H9 (cell line): ENCODE data around the gene ABCA4. TPM values are rescaled to one million over a fixed set of nuclear protein-coding genes. Genes with fewer than 3 reads are reported as not detected.

Experiments used
- DNase-seq: peaks from one replicate; pipeline ENCODE4 v3.0.0-alpha.2; 2017
- H2AFZ ChIP-seq: one replicate; pipeline ENCODE4 v1.6.1; 2013; ENCODE audit warnings: mild to moderate bottlenecking, low read length, control low read depth, moderate library complexity
- H2AK5ac ChIP-seq: 2 replicates; pipeline ENCODE4 v1.6.1; 2013; ENCODE audit warnings: low read length, control low read depth, mixed read lengths; ENCODE audit not compliant: insufficient read length
- H2BK120ac ChIP-seq: one replicate; pipeline ENCODE4 v1.6.1; 2013; ENCODE audit warnings: low read depth, mild to moderate bottlenecking, low read length, control low read depth, inconsistent platforms; ENCODE audit not compliant: poor library complexity, severe bottlenecking
- H2BK12ac ChIP-seq: 2 replicates; pipeline ENCODE4 v1.6.1; 2013; ENCODE audit warnings: low read length, control low read depth, mixed read lengths, low read depth; ENCODE audit not compliant: insufficient read length
- H2BK15ac ChIP-seq: 2 replicates; pipeline ENCODE4 v1.6.1; 2013; ENCODE audit warnings: low read depth, low read length, control low read depth
- H2BK20ac ChIP-seq: one replicate; pipeline ENCODE4 v1.6.1; 2013; ENCODE audit warnings: low read depth, mild to moderate bottlenecking, low read length, control low read depth, inconsistent platforms; ENCODE audit not compliant: poor library complexity, severe bottlenecking
- H2BK5ac ChIP-seq: 2 replicates; pipeline ENCODE4 v1.6.1; 2013; ENCODE audit warnings: low read length, control low read depth, mixed read lengths; ENCODE audit not compliant: insufficient read length
- H3K14ac ChIP-seq: 2 replicates; pipeline ENCODE4 v1.6.1; 2013; ENCODE audit warnings: low read length, control low read depth; ENCODE audit not compliant: insufficient read depth
- H3K18ac ChIP-seq: 2 replicates; pipeline ENCODE4 v1.6.1; 2013; ENCODE audit warnings: low read depth, mild to moderate bottlenecking, mixed read lengths, low read length, control low read depth; ENCODE audit not compliant: insufficient read length
- H3K23ac ChIP-seq: 2 replicates; pipeline ENCODE4 v1.6.1; 2013; ENCODE audit warnings: low read length, control low read depth, mixed read lengths, low read depth; ENCODE audit not compliant: insufficient read length
- H3K23me2 ChIP-seq: 2 replicates; pipeline ENCODE4 v1.6.1; 2013; ENCODE audit warnings: low read depth, mild to moderate bottlenecking, mixed read lengths, low read length, control low read depth; ENCODE audit not compliant: insufficient read length, poor library complexity, severe bottlenecking
- H3K27ac ChIP-seq: 2 replicates; pipeline ENCODE4 v1.5.1; 2013; ENCODE audit warnings: low read length, control low read depth, mixed read lengths, low read depth; ENCODE audit not compliant: insufficient read length
- H3K27me3 ChIP-seq: 2 replicates; pipeline ENCODE4 v1.6.1; 2013; ENCODE audit warnings: low read length, control low read depth, inconsistent platforms; ENCODE audit not compliant: insufficient read depth
- H3K4ac ChIP-seq: 2 replicates; pipeline ENCODE4 v1.6.1; 2013; ENCODE audit warnings: low read depth, mild to moderate bottlenecking, control low read depth, inconsistent platforms, low read length, moderate library complexity
- H3K4me1 ChIP-seq: 2 replicates; pipeline ENCODE4 v1.6.1; 2013; ENCODE audit warnings: low read length, control low read depth, inconsistent platforms; ENCODE audit not compliant: insufficient read depth
- H3K4me2 ChIP-seq: 2 replicates; pipeline ENCODE4 v1.6.1; 2013; ENCODE audit warnings: low read length, control low read depth, mixed read lengths; ENCODE audit not compliant: insufficient read length, insufficient read depth
- H3K56ac ChIP-seq: 2 replicates; pipeline ENCODE4 v1.6.1; 2013; ENCODE audit warnings: low read depth, mild to moderate bottlenecking, mixed read lengths, low read length, control low read depth; ENCODE audit not compliant: insufficient read length
- H3K79me1 ChIP-seq: 2 replicates; pipeline ENCODE4 v1.6.1; 2013; ENCODE audit warnings: low read depth, mild to moderate bottlenecking, moderate library complexity, low read length, control low read depth, inconsistent platforms; ENCODE audit not compliant: insufficient read depth, poor library complexity, severe bottlenecking
- H3K79me2 ChIP-seq: 2 replicates; pipeline ENCODE4 v1.6.1; 2013; ENCODE audit warnings: low read length, control low read depth, inconsistent platforms; ENCODE audit not compliant: insufficient read depth
- H3K9ac ChIP-seq: 2 replicates; pipeline ENCODE4 v1.6.1; 2013; ENCODE audit warnings: low read length, control low read depth, mixed read lengths; ENCODE audit not compliant: insufficient read length; ENCODE audit errors: extremely low read depth
- H3K9me3 ChIP-seq: one replicate; pipeline ENCODE4 v1.6.1; 2013; ENCODE audit warnings: low read depth, low read length, inconsistent platforms; ENCODE audit not compliant: control insufficient read depth
- H3T11ph ChIP-seq: one replicate; pipeline ENCODE4 v1.6.1; 2013; ENCODE audit warnings: mild to moderate bottlenecking, low read length, control low read depth, inconsistent platforms
- H4K20me1 ChIP-seq: one replicate; pipeline ENCODE4 v1.6.1; 2013; ENCODE audit not compliant: control insufficient read depth, insufficient read length, insufficient read depth
- H4K5ac ChIP-seq: 2 replicates; pipeline ENCODE4 v1.6.1; 2013; ENCODE audit warnings: low read depth, mild to moderate bottlenecking, mixed read lengths, low read length, control low read depth; ENCODE audit not compliant: insufficient read length
- H4K8ac ChIP-seq: replicated peaks from 2 replicates; pipeline ENCODE4 v1.6.1; 2013; ENCODE audit warnings: low read length, control low read depth, mixed read lengths, low read depth; ENCODE audit not compliant: insufficient read length
- H4K91ac ChIP-seq: 2 replicates; pipeline ENCODE4 v1.6.1; 2013; ENCODE audit warnings: low read depth, mild to moderate bottlenecking, moderate library complexity, mixed read lengths, low read length, control low read depth; ENCODE audit not compliant: insufficient read length
- H3K27ac Mint-ChIP-seq, 3 experiments: 2 replicates in 2 of 3; 3 replicates in 1 of 3; pipeline ENCODE4 v1.8.0; 2020 to 2021; ENCODE audit warnings: mixed read lengths in 3 of 3, mild to moderate bottlenecking in 1 of 3, moderate library complexity in 1 of 3
- H3K27me3 Mint-ChIP-seq: 2 replicates; pipeline ENCODE4 v1.8.0; 2021; ENCODE audit warnings: low read depth, mild to moderate bottlenecking, moderate library complexity, mixed read lengths
- H3K36me3 Mint-ChIP-seq, 3 experiments: 2 replicates in 2 of 3; 3 replicates in 1 of 3; pipeline ENCODE4 v1.8.0; 2020 to 2021; ENCODE audit warnings: low read depth in 3 of 3, mixed read lengths in 3 of 3; ENCODE audit not compliant: insufficient read depth in 1 of 3
- H3K4me1 Mint-ChIP-seq, 2 experiments: 2 replicates each; pipeline ENCODE4 v1.8.0; 2020; ENCODE audit warnings: mixed read lengths in 2 of 2
- H3K4me3 Mint-ChIP-seq, 2 experiments: 2 replicates in 1 of 2; 3 replicates in 1 of 2; pipeline ENCODE4 v1.8.0; 2020 to 2021; ENCODE audit warnings: mild to moderate bottlenecking in 2 of 2, mixed read lengths in 2 of 2, moderate library complexity in 1 of 2
- H3K9me3 Mint-ChIP-seq, 2 experiments: 2 replicates in 1 of 2; 3 replicates in 1 of 2; pipeline ENCODE4 v1.8.0; 2020; ENCODE audit warnings: mild to moderate bottlenecking in 2 of 2, mixed read lengths in 2 of 2, moderate library complexity in 1 of 2
- WGBS: extraction: QIAGEN DNeasy Blood & Tissue Kit; methylation state at CpG from one replicate; pipeline ENCODE4 v1.1.7; 2013; ENCODE audit warnings: missing lambda C conversion rate, low lambda C conversion rate, mixed read lengths; ENCODE audit not compliant: insufficient read length; ENCODE audit errors: extremely low coverage; 5-methylcytosine and 5-hydroxymethylcytosine counted together
- total RNA-seq: library from RNA; stranded (reverse); gene quantifications from 2 replicates; pipeline ENCODE4 v1.2.1, GENCODE V29; 2021
- TF ChIP-seq, protein P1 (sequence below): fragments of 200-600 bp; sonication (generic); conservative IDR thresholded peaks from 3 replicates; pipeline ENCODE4 v1.8.0; 2021; ENCODE audit warnings: antibody characterized with exemption, mild to moderate bottlenecking

ABCA4 gene
- total RNA-seq, 1 experiment from 2014 or later: not detected

DNA sequence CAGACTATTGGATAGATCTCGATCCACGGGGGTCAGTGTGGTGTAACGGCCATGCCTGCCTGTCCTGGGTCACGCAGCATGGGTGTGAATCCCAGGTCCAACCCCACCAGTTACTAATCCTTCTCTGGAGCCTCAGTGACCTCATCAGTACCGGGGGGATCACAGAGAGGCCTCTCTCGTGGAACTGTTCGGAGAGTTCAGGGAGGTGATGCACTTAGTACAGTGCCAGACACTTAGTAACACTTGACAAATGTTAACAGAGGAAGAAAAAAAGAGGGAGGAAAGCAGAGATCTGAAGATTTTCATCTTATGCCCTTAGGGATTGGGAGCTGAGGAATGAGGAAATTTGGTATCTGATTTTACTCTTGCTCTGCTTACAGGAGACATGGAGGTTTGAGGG is 2.9 kb downstream of the ABCA4 start:
- Mint-ChIP-seq H3K4me3 (no peak overlapping the region), H3K36me3 (peaks cover 0 to 3% (median 0%) of the 10 kb centered on the region in 3 experiments; a peak in 2 of 7 replicates), H3K27ac (no peak overlapping the region), H3K4me1 (peaks cover 67 to 68% of the 10 kb centered on the region in 2 experiments), H3K9me3 (peaks cover 3 to 4% of the 10 kb centered on the region in 2 experiments; a peak in 3 of 5 replicates), H3K27me3 (peaks cover 71% of the 10 kb centered on the region)
- no peak overlapping the region for H2BK20ac ChIP-seq
- no peak overlapping the region for H3K9ac ChIP-seq
- no peak for DNase-seq
- no peak overlapping the region for H3K23ac ChIP-seq
- no peak overlapping the region for H2BK12ac ChIP-seq
- H4K8ac ChIP-seq: no peak overlapping the region
- H2AK5ac ChIP-seq: no peak overlapping the region
- no peaks in the 10 kb centered on the region for H3K79me2 ChIP-seq
- H3T11ph ChIP-seq: no peak overlapping the region
- H3K4me1 ChIP-seq: peaks cover 24% of the 10 kb centered on the region
- TF ChIP-seq, protein P1, sequence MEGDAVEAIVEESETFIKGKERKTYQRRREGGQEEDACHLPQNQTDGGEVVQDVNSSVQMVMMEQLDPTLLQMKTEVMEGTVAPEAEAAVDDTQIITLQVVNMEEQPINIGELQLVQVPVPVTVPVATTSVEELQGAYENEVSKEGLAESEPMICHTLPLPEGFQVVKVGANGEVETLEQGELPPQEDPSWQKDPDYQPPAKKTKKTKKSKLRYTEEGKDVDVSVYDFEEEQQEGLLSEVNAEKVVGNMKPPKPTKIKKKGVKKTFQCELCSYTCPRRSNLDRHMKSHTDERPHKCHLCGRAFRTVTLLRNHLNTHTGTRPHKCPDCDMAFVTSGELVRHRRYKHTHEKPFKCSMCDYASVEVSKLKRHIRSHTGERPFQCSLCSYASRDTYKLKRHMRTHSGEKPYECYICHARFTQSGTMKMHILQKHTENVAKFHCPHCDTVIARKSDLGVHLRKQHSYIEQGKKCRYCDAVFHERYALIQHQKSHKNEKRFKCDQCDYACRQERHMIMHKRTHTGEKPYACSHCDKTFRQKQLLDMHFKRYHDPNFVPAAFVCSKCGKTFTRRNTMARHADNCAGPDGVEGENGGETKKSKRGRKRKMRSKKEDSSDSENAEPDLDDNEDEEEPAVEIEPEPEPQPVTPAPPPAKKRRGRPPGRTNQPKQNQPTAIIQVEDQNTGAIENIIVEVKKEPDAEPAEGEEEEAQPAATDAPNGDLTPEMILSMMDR: no peak
- no CpG with 5 or more reads among the region's 7 CpGs for WGBS
- no peak overlapping the region for H3K56ac ChIP-seq
- H3K4ac ChIP-seq: no peak overlapping the region
- no peak overlapping the region for H2BK15ac ChIP-seq
- H3K14ac ChIP-seq: no peak overlapping the region
- no peak overlapping the region for H2BK5ac ChIP-seq
- no peak overlapping the region for H4K5ac ChIP-seq
- no peaks in the 10 kb centered on the region for H3K23me2 ChIP-seq
- no peak overlapping the region for H3K4me2 ChIP-seq
- no peak overlapping the region for H2AFZ ChIP-seq
- no peak overlapping the region for H4K91ac ChIP-seq
- no peaks in the 10 kb centered on the region for H4K20me1 ChIP-seq
- H3K18ac ChIP-seq: no peak overlapping the region
- no peak overlapping the region for H3K27ac ChIP-seq
- H3K27me3 ChIP-seq: peaks cover 8% of the 10 kb centered on the region; the same call in 1 of the 2 replicates
- no peaks in the 10 kb centered on the region for H3K79me1 ChIP-seq
- no peak overlapping the region for H2BK120ac ChIP-seq
- H3K9me3 ChIP-seq: no peaks in the 10 kb centered on the region
